Ectodermal cell (in vitro differentiated cells): ENCODE data around the gene ACOT13.
A peak's percentile ranks its signal among the peaks of the same experiment; 100 is the strongest.
"Not testable (repeated sequence)": the region's sequence is repeated elsewhere in the genome, so short reads cannot be mapped to it uniquely, and the experiment has no call there.

Experiments used
- H3K27ac ChIP-seq: 2 replicates; pipeline ENCODE4 v1.7.0; 2013; ENCODE audit warnings: mild to moderate bottlenecking, low read depth, low read length; ENCODE audit not compliant: insufficient read depth, poor library complexity, severe bottlenecking
- H3K27me3 ChIP-seq: 2 replicates; pipeline ENCODE4 v1.7.0; 2013; ENCODE audit warnings: mild to moderate bottlenecking, low read length; ENCODE audit not compliant: insufficient read depth, control insufficient read depth, poor library complexity, severe bottlenecking
- H3K36me3 ChIP-seq: one replicate; pipeline ENCODE4 v1.7.0; 2013; ENCODE audit warnings: low read length; ENCODE audit not compliant: control insufficient read depth, insufficient read depth
- H3K4me1 ChIP-seq: one replicate; pipeline ENCODE4 v1.7.0; 2013; ENCODE audit warnings: low read length; ENCODE audit not compliant: control insufficient read depth, insufficient read depth
- H3K4me3 ChIP-seq: 2 replicates; pipeline ENCODE4 v1.7.0; 2013; ENCODE audit warnings: low read depth, low read length, control low read depth; ENCODE audit not compliant: insufficient read depth
- H3K9me3 ChIP-seq: 2 replicates; pipeline ENCODE4 v1.7.0; 2013; ENCODE audit warnings: mild to moderate bottlenecking, low read length, moderate library complexity; ENCODE audit not compliant: control insufficient read depth
- WGBS, 2 experiments: methylation state at CpG; one replicate each; pipeline ENCODE4 v1.1.7; 2013; ENCODE audit warnings: missing lambda C conversion rate in 2 of 2; 5-methylcytosine and 5-hydroxymethylcytosine counted together

The ACOT13 gene

GRCh38 chr6:24660105-24660504, 6.8 kb upstream of the ACOT13 start:
- 96% methylated on average over 2 of the region's 2 CpGs for WGBS, 2 experiments
- Histone ChIP-seq H3K27me3 (no peaks in the 10 kb centered on the region), H3K36me3 (no peaks in the 10 kb centered on the region), H3K4me3 (no peak overlapping the region), H3K27ac (no peak overlapping the region), H3K4me1 (peaks cover 1% of the 10 kb centered on the region), H3K9me3 (no peaks in the 10 kb centered on the region)

GRCh38 chr6:24661759-24662158, 5.1 kb upstream of the ACOT13 start:
- not testable (repeated sequence) for H3K27ac ChIP-seq, H3K36me3 ChIP-seq, H3K4me1 ChIP-seq, H3K4me3 ChIP-seq, H3K9me3 ChIP-seq, H3K27me3 ChIP-seq
- 81 to 82% methylated on average over 4 to 5 of the region's 5 CpGs for WGBS, 2 experiments

- Histone ChIP-seq H3K4me3 (no peak overlapping the region), H3K9me3 (no peaks in the 10 kb centered on the region), H3K27ac (no peak overlapping the region)
Observed at GRCh38 chr6:24662236-24662635, 4.6 kb upstream of the ACOT13 start.

GRCh38 chr6:24663189-24663588, 3.7 kb upstream of the ACOT13 start:
- Histone ChIP-seq H3K4me3 (no peak overlapping the region), H3K9me3 (no peaks in the 10 kb centered on the region), H3K36me3 (no peaks in the 10 kb centered on the region), H3K27ac (no peak overlapping the region), H3K27me3 (no peaks in the 10 kb centered on the region), H3K4me1 (peaks cover 7% of the 10 kb centered on the region)
- 100% methylated on average over 1 of the region's 1 CpG for WGBS, 2 experiments

More at GRCh38 chr6:24662236-24662635, 4.6 kb upstream of the ACOT13 start:
- H3K4me1 ChIP-seq, result peaks cover 7% of the 10 kb centered on the region
- no peaks in the 10 kb centered on the region for H3K27me3 ChIP-seq
- 91 to 93% methylated on average over 10 of the region's 10 CpGs for WGBS, 2 experiments
- no peaks in the 10 kb centered on the region for H3K36me3 ChIP-seq

GRCh38 chr6:24664046-24664987, 2.6 kb upstream of the ACOT13 start:
- 94 to 99% methylated on average over 6 to 7 of the region's 7 CpGs for WGBS, 2 experiments
- Histone ChIP-seq H3K36me3 (no peaks in the 10 kb centered on the region), H3K4me1 (peaks cover 7% of the 10 kb centered on the region), H3K9me3 (no peaks in the 10 kb centered on the region), H3K27me3 (no peaks in the 10 kb centered on the region), H3K4me3 (no peak overlapping the region), H3K27ac (no peak overlapping the region)

GRCh38 chr6:24666097-24666640, 708 bp upstream of the ACOT13 start:
- no peaks in the 10 kb centered on the region for H3K27me3 ChIP-seq
- no peaks in the 10 kb centered on the region for H3K9me3 ChIP-seq
- 1% methylated on average over 26 of the region's 26 CpGs for WGBS, 2 experiments
- H3K4me1 ChIP-seq, result peaks cover 7% of the 10 kb centered on the region
- H3K27ac ChIP-seq, result peak overlapping the region; percentile 19
- H3K4me3 ChIP-seq, result peak overlapping the region; percentile 85
- H3K36me3 ChIP-seq, result no peaks in the 10 kb centered on the region

- Histone ChIP-seq H3K4me3 (peak overlapping the region; percentile 85), H3K9me3 (no peaks in the 10 kb centered on the region), H3K27ac (peak overlapping the region; percentile 80), H3K4me1 (peaks cover 7% of the 10 kb centered on the region), H3K36me3 (no peaks in the 10 kb centered on the region), H3K27me3 (no peaks in the 10 kb centered on the region)
- WGBS, 2 experiments, result 41 to 49% methylated on average over 5 to 9 of the region's 9 CpGs
Observed at GRCh38 chr6:24667378-24667803, 514 bp downstream of the ACOT13 start.

- H3K9me3 ChIP-seq, H3K27me3 ChIP-seq, H3K4me1 ChIP-seq, H3K4me3 ChIP-seq, H3K27ac ChIP-seq, H3K36me3 ChIP-seq: not testable (repeated sequence)
- 94 to 96% methylated on average over 18 of the region's 18 CpGs for WGBS, 2 experiments
Observed at GRCh38 chr6:24668066-24668996, 1.5 kb downstream of the ACOT13 start.

- H3K4me3 ChIP-seq, result no peak overlapping the region
- no peaks in the 10 kb centered on the region for H3K27me3 ChIP-seq
- no peak overlapping the region for H3K27ac ChIP-seq
- WGBS, 2 experiments, result 89 to 91% methylated on average over 8 to 9 of the region's 9 CpGs
- H3K4me1 ChIP-seq, result peaks cover 7% of the 10 kb centered on the region
- H3K9me3 ChIP-seq, result peaks cover under 1% of the 10 kb centered on the region
- no peaks in the 10 kb centered on the region for H3K36me3 ChIP-seq
Observed at GRCh38 chr6:24668997-24669361, 2.1 kb downstream of the ACOT13 start.

- H3K4me3 ChIP-seq, H3K9me3 ChIP-seq, H3K27me3 ChIP-seq, H3K36me3 ChIP-seq, H3K27ac ChIP-seq, H3K4me1 ChIP-seq: not testable (repeated sequence)
Observed at GRCh38 chr6:24670492-24670891, 3.6 kb downstream of the ACOT13 start.
